HG03139 (cell line): ENCODE data around the gene KLF16.

ENCODE experiments used
- ATAC-seq: cut with Tn5 transposase; IDR thresholded peaks from one replicate; pipeline ENCODE4 v1.9.1; 2021; ENCODE audit not compliant: unreplicated experiment

KLF16 gene

DNA sequence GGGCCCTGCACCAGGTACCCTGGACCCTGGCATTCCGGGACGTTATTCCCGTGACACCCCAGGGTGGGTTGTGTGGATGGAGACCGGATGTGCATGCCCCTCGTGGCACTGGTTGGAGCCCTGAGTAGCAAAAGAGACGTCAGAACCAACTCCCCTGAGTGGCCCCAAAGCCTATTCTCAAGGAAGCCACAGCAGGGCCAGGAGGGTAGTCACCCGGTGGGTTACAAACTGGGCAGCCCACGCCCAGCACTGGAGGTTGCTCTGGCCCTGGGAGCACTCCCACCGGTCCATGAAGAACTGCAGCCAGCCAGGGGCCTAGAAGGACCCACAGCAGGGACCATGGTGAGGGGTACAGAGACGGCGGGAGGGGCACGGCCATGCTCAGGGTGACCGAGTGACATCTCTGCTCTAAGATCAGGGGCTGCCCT is 7.5 kb downstream of the KLF16 start:
- no peak for ATAC-seq

DNA sequence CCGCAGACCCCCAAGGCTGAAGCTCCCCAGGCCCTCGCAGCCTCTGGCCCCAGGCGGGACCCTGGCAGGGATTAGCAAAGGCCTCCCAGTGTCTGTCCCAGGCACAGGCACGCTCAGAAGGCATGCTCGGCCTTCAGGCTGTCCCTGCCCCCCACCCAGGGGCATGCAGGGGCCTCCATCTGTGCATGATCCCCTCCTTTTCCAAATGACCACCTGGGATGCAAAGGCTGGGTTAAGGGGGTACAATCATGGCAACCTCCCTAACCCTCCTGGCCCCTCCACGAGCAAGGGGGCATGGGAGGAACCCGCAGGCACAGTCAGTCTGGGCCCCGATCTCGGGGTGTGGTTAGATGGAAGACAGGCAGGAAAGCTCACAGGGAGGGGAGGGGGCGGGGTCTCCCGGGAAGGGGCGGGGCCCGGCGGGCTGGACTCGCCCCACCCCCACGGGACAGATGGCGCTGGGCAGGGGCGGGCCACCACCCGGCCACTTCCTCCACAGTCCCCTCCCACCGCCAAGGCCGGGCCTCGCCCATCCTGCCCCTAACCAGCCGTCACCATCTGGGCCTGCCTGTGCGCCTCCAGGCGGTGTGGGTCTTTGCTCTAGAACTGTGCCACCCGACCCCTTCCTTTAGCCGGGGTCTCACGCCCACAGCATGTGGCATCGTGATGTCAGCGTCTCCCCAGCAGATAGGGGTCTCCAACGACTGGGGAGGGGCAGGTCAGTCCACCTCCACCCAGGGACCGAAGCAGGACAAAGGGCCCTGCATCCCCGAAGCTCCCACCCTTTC is 8.1 kb downstream of the KLF16 start:
- peak; percentile 38 for ATAC-seq

DNA sequence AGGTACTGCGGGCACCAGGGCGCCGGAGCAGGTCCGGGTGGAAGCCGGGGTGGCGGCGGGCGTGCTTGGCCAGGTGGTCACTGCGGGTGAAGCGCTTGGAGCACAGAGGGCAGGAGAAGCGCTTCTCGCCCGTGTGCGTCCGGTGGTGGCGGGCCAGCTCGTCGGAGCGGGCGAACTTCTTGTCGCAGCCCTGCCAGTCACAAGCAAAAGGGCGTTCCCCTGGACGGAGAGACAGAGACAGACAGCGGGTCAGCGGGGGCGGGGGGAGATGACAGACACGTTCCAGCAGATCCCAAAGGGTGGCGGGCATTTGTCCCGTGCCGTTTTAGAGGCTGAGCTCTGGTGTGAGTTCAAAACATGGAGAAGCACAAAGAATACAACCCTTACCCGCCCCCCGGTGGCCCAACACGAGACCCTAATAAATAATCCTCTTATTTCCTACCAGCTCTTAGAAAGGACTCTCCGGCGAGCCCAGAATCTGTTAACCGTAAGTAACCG is 8.8 kb downstream of the KLF16 start:
- no peak for ATAC-seq

DNA sequence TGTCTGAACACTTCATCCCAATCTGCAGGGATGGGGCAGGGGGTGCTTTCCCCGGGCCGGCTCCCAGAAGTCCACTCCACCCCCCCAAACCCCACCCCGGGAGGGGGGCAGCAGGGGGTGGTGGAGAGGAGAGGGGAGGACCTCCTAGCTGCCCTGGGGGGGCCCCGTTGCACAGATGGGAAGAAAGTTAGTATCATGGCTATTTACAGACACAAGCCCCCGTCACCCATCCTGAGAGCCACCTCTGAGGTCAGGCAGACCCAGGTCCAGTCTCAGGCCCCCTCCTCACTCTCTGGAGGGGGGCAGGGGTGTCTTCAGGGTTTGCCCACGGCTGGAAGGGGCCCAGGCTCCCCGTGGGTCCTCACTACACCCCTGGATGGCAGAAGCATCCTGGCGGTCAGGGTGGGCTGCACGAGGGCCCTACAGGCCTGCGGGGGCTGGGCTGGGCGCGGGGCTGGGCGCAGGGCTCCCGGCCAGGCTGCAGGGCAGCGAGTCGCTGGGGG is 9.3 kb downstream of the KLF16 start:
- no peak for ATAC-seq

DNA sequence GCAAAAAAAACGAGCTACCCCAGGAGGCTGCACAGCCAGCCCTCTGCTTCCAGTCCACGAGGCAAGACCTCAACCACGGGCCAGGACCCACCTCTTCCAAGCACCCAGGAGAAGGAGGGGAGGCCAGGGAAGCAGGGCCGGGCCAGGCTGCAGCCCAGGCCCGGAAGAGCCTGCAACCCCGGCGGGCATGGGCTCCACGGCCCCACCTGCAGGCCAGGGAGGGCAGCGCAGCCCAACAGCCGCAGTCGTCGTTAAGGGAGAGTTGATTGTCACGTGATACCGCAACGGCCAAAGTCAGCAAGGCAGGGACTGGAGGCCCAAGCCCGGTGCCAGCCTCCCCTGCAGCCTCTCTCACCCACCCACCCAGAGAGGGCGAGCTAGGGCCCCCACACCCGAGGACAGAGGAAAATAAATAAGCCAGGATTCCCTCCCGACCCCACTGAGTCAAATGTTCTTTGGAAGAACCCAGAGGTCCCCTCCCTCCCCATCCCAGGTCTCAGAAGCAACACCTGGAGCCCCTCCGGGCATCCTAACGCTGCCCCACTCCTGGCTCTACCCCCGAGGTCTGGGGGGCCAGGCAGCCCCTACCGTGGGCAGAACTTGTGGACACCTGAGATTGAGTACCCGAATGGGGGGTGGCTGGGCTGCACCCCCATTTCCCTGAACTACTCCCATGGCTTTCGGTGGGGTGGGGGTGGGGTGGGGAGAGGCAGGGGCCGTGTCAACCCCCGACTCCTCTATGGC is 9.9 kb downstream of the KLF16 start:
- no peak for ATAC-seq

DNA sequence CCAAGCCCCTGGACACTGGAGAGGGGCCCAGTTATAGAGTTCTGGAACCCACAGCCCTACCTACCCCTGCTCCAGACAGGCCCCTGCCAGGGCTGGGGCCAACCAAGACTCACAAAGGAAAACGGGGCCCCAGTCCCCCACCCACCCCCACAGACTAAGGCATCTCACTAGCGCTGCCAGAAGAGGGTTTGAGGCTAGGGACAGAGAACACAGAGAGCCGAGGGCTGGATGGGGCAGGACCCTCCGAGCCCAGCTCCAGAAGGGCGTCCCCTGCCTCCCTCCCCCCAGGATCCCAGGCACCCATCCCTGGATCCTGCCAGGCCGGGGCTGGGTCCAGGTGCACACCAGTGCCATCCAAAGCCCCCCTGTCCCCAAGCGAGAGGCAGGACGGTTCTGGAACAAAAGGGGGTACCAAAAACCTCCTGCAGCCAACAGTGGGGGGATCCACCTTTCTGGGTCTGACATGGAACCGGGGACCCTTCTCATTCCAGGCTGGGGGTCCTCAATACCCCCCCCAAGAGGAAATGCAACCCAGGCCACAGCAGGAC is 10.7 kb downstream of the KLF16 start:
- no peak for ATAC-seq

DNA sequence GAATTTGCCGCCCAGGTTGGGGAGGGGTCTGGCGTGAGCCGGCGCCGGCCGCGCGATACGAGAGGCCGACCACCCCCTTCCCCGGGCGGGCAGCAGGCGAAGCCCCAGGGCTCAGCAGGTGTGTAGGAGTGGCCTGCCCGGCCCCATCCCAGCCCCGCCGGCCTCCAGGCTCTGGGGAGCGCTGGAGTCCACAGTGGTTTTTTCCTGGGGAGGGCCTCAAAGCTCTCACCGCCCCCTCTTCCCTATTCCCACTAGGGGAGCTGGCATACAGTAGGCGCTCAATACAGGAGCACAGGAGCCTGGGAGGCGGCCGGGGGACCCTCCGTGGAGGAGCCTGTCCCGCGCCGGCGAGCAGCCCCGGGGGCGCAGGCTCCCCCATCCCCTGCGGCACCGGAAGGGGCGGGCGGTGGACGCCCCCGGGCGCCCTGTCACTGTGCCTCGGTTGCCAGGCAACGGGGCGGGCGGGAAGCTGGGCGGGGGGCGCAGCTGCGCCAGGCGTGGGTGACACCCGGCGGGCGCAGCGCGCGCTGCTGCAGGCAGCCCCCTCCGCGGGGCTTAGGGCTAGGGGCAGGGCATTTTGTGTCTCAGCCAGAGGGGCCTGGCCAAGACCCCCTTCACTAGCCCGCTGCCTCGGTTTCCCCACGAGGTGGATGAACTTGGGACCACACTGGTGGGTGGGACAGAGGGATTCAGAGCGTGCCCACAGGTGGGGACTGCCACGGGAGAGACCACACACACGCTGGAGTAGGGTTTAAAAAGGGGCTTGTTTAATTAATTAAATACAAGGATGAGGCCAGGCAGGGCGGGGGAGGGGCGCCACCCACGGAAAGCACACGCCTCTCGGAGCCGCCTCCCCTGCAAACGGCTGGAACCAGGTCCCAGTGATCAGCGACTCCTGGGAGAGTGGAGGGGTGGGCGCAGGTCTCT is 11.5 kb downstream of the KLF16 start:
- no peak for ATAC-seq

DNA sequence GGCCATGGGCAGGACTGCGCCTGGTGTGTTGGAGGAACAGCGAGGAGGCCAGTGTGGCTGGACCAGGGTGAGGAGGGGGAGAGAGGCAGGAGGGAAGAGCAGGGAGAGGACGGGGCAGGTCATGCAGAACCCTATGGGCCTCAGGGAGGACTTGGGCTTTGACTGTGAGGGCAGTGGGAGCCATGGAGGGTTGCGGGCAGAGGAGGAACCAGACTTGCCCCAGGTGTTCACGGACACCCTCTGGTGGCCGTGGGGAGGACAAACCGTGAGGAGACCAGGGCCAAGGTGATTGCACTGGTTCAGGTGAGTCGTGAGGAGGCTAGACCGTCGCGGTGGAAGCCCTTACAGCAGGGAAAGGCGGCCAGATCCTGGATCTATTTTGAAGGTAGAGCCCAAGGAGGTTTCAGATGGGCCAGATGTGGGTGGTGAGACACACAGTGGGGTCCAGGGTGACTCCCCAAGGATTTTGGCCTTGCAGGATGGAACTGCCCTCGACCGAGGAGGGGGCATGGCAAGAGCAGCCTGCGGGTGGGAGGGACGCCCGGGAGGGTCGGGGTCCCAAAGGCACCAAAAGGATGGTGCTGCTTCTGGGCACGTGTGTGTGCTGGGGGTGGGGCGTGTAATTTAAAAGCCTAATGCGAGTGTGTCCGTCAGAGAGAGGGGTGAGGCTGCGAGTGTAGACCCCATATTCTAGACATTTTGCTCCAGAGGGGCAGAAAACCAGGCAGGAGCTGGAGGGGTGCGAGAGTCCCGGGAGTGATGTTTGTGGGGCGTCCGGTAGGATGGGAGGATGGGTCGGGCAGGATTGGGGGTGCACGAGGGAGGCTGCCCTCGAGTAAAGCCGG is 12.3 kb downstream of the KLF16 start:
- no peak for ATAC-seq

DNA sequence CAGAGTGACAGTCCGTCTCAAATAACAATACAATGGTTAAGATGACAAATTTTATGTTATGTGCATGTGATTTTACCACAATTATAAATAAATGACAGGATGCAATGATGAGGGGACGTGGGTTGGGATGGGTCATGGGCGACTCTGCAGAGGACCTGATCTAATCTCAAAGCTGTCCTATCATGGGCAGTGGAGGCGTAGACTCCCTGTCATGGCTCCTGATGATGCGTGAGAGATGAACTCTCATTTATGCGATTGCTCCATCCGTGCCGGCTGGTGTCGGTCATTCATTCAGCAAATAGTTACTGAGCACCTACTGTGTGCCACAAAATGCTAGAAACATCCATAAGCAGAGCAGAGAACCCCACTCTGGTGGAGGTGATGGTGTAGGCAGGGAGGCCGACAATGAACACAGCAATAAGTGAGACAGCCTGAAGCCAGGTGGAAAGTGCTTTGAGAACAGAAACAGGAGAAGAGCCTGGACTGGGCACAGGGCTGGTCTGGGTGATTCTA is 13.4 kb downstream of the KLF16 start:
- no peak for ATAC-seq

DNA sequence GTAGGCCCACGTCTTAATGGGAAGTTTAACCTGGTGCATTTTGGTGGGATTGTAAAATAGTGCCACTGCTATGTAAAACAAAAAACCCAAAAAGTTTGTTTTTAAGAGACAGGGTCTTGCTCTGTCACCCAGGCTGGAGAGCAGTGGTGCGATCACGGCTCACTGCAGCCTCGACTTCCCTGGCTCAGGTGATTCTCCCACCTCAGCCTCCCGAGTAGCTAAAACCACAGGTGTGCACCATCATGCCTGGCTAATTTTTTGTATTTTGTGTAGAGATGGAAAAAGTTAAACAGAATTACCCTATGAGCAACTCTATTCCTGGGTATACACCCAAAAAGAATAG is 14.3 kb downstream of the KLF16 start:
- ATAC-seq: no peak

DNA sequence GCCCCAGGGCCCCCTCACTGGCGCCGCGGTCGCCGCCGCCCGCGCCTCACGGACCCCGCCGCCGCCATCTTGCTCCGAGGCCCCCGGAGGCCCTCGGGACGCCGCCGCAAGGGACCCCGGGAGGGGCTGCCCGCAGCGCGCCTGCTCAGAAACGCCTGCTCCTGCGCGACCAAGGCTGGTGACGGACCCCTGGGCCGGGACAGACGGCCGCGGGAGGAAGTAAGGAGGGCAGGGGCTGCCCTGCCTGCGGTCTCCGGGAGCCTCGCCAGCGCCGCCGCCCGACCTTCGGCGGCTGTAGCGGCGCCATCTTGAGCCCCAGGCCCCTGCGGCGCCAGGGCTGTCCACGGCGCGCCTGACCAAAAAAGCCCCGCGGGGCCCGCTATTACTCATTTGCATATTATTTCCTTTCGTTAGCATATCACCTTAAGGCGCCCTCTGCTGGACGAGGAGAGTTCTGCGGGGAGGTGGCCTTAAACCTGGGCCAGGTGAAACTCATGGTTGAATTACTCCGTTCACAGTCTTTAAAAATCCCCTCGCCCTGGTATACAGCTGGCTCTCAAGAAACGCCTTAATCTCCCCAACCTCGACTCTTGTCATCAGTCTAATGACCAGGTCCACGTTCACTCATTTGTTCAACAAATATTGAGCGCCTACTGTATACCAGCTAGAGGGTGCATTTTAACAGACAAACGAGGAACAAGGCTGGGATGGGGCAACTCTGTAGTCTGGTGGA is 14.8 kb downstream of the KLF16 start, which contains the start of gene REXO1:
Gene REXO1, minus strand, starts transcription at position 85 of the 733 bp plus-strand sequence. CDS start 125 bp downstream, outside the sequence.
- ATAC-seq: peak; percentile 52

DNA sequence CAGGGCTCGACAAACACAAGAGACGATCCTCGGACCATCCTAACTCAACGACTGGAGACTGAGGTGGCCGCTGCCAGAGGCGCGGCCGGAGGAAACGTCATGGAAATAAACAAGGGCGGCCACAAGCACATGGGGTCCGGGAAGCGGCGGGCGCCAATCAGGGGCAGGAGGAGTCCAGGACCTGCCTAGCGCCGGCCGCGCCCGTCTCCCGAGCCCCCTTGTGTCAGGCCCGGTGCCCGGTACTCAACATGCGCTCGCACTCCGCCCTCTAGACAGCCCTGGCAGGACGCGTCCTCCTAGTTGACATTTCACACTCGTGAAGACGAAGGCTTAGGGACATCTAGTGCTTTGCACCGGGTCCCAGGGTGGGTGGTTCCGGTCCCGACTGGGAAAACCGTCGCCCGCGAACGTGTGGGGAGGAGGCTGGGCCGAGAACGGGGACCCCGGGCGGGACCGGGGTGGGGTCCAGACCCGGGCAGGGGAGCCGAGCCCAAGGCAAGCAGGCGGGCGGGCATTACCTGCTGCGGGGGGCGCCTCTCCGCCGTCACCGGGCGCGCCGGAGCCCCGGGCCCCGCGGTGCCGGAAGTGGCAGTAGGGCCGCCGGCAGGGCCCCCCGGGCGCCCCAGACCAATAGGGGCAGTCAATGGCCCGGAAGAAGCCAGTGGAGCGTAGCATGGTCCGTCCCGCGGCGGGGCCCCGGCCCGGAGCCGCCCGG is 15.5 kb downstream of the KLF16 start:
- ATAC-seq: peak; percentile 13

DNA sequence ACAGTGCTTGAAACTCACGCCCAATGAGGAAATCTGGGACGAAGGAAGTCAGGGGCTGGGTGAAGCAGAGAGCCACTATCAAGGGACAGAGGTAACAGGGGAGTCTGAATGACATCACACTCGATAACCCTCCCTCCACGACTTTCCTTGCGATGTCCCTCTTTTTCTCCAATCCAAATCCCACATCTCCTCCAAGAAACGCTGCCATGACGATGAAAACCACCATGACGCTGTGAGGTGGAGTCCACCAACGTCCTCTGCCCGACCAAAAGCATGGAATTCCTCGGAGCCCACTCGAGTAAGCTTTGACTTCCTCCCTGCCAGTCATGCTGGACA is 16.1 kb downstream of the KLF16 start:
- ATAC-seq: no peak

DNA sequence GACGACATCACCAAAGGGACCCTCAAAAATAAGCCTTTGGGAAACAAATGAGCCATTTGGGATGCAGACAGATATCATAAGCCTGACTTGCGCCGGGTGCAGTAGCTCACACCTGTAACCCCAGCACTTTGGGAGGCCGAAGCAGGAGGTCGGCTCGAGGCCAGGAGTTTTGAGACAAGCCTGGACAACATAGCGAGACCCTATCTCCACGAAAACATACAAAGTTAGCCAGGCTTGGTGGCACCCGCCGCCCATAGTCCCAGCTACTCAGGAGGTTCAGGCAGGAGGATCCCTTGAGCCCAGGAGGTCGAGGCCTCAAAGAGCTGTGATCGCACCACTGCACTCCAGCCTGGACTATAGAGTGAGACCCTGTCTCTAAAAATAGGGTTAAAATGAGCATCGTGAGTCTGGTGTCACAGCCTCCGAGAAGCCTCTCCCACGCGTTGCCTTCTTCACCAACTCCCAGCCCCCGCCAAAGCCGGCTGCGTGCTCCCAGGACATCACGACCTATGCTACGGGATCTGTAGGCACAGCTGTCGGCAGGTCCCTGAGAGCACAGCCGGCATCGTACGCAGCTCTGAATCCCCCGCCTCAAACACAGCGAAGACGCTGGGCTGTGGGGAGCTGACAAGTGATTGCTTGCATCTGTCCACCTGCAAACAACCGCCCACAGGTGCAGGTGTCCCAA is 16.7 kb downstream of the KLF16 start:
- no peak for ATAC-seq

DNA sequence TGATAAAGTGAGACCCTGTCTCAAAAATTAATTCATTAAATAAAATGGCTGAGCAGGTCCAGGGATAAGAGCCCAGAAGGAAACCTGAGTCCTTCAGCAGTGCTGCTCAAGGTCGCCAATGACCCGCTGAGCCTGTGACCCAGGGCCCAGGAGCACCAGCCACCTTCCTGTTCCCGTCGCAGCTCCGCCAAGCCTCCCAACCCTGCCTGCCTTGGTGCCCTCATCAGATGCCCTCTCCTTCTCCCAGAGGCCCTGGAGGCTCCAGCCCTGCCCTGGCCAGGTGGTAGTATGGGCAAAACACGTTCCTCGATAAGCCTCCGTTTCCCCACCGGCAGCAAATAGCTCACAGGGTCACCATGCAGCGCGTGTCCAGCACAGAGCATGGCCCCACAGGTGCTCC is 17.7 kb downstream of the KLF16 start:
- no peak for ATAC-seq

DNA sequence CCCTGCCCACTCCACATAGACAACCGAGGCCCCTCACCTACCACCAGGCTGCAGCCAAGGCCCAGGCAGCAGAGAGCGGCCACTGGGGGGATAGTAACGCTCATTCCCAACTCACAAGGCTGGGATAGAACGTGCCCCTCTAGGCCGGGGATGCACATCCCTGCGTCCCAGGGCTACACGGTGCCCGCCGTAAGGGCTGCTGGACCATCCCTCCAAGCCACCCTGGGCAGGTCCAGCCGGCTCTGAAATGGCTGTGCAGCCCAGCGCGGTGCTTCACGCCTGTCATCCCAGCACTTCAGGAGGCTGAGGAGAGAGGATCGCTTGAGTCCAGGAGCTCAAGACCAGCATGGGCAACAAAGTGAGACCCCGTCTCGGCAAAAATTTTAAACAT is 18.3 kb downstream of the KLF16 start:
- no peak for ATAC-seq

DNA sequence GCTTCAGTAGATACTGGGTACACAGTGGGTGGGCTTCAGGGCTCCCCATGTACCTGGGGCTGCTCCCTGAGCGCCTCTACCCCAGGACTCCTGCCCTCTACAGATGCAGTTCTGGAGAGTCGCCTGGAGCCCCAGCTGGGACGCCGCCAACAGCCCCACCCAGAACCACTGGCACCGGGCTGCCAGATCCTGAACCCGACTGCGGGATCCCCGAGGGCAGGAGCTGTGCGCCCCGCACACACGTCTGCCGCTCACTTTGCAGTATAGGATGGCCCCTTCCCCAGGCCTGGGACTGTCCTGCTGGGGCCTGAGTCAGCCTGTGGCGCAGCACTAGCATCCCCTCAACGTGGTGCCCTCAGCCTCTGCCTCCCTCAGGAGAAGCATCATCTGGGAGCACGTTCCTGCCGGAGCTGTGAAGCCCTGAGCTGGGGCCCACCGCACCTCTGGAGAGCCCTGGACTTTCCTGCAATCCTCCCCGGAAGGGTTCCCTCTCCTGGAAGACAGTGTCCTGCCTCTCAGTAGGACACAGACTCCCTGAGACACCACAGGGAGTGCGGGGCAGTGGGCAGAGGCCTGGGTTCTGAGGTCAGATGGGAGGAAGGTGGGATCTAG is 18.8 kb downstream of the KLF16 start:
- ATAC-seq: no peak
